Cardiac septum (tissue), 1 donor: ENCODE data around the gene CRYGS. TPM values are rescaled to one million over a fixed set of nuclear protein-coding genes. Genes with fewer than 3 reads are reported as not detected.
"Not testable (repeated sequence)": the region's sequence is repeated elsewhere in the genome, so short reads cannot be mapped to it uniquely, and the experiment has no call there.

Source experiments
- DNase-seq: peaks from one replicate; pipeline ENCODE4 v3.0.0-alpha.2; 2020; ENCODE audit warnings: low spot score
- intact Hi-C: fragments of 100-400 bp; cut with DNase I; formaldehyde crosslinking; loops from one replicate; pipeline ENCODE4 v1.14.0; 2022
- total RNA-seq: library from RNA; stranded (reverse); fragmentation: NEBNext Ultra II Directional; extraction: Animal tissue kit (Norgen Biotek cat#: 25700); gene quantifications from one replicate; pipeline ENCODE4 v1.2.1, GENCODE V29; 2021
- donor health status: DM: no; HTN: no; CAD: no.

The CRYGS gene
- total RNA-seq, 1 donor from 2014 or later = 1.8 TPM

- no peak for DNase-seq
- intact Hi-C loops = no loop called here
Observed at GRCh38 chr3:186502966-186503712, 41.0 kb downstream of the CRYGS start.

- DNase-seq = no peak
- intact Hi-C loops = no loop called here
Observed at GRCh38 chr3:186502138-186502948, 41.8 kb downstream of the CRYGS start.

- intact Hi-C loops = not testable (repeated sequence)
Observed at GRCh38 chr3:186499949-186500348, 44.2 kb downstream of the CRYGS start.

GRCh38 chr3:186498022-186498421, 46.2 kb downstream of the CRYGS start:
- intact Hi-C loops, DNase-seq: not testable (repeated sequence)

More at GRCh38 chr3:186499949-186500348, 44.2 kb downstream of the CRYGS start:
- DNase-seq = not testable (repeated sequence)

- intact Hi-C loops = no loop called here
- DNase-seq = no peak
Observed at GRCh38 chr3:186497608-186498007, 46.6 kb downstream of the CRYGS start.

GRCh38 chr3:186496635-186497034, 47.5 kb downstream of the CRYGS start:
- intact Hi-C loops = no loop called here
- DNase-seq = no peak

- intact Hi-C loops = no loop called here
- DNase-seq = no peak
Observed at GRCh38 chr3:186496016-186496415, 48.2 kb downstream of the CRYGS start.

- intact Hi-C loops = no loop called here
- DNase-seq = no peak
Observed at GRCh38 chr3:186493525-186494255, 50.5 kb downstream of the CRYGS start.

- intact Hi-C loops = no loop called here
- no peak for DNase-seq
Observed at GRCh38 chr3:186492385-186492984, 51.7 kb downstream of the CRYGS start.

GRCh38 chr3:186489507-186489906, 54.7 kb downstream of the CRYGS start:
- DNase-seq = no peak
- intact Hi-C loops = no loop called here

Other genes with a start within 250 kb of the CRYGS start
- gene DGKG, start 182.1 kb downstream of the CRYGS start, total RNA-seq = 48.7 TPM
- 7.8 TPM for gene TBCCD1, start 23.0 kb upstream of the CRYGS start, total RNA-seq
- 34.3 TPM for gene DNAJB11, start 26.3 kb upstream of the CRYGS start, total RNA-seq
- gene AHSG, start 68.7 kb upstream of the CRYGS start, total RNA-seq = not detected
- gene FETUB, start 96.0 kb upstream of the CRYGS start, total RNA-seq = not detected
- not detected for gene HRG, start 121.6 kb upstream of the CRYGS start, total RNA-seq
- gene KNG1, start 173.0 kb upstream of the CRYGS start, total RNA-seq = not detected
- 361 TPM for gene EIF4A2, start 239.2 kb upstream of the CRYGS start, total RNA-seq